HCT116 (cell line): ENCODE data around the gene FAR1. TPM values are rescaled to one million over a fixed set of nuclear protein-coding genes. Genes with fewer than 3 reads are reported as not detected.
"Not testable (repeated sequence)": the region's sequence is repeated elsewhere in the genome, so short reads cannot be mapped to it uniquely, and the experiment has no call there.

Experiments
- ATAC-seq: fragments of 200-7000 bp; cut with Tn5 transposase; 2 replicates; pipeline ENCODE4 v1.9.1; 2020; ENCODE audit warnings: mild to moderate bottlenecking, moderate library complexity
- BruUV-seq: library from RNA; stranded (reverse); fragments of 400-500 nt; replicated peaks from 2 replicates; lab custom pipeline; 2021; lab: Mats Ljungman, UMichigan
- CTCF ChIA-PET: fragments of 300-600 bp; sonication (Branson Sonifier 250); formaldehyde crosslinking; loops from one replicate; lab custom pipeline; 2021; ENCODE audit warnings: antibody characterized with exemption; lab: Charles Lee
- POLR2A ChIA-PET: fragments of 300-600, 350-600 bp; sonication (Branson Sonifier 250); formaldehyde crosslinking; loops from one replicate; lab custom pipeline; 2021; ENCODE audit warnings: antibody characterized with exemption; lab: Charles Lee
- RAD21 ChIA-PET, 2 experiments: fragments of 300-600 bp; sonication (Branson Sonifier 250); formaldehyde crosslinking; loops; one replicate each; lab custom pipeline; 2023; ENCODE audit warnings: low total read pairs in 2 of 2; ENCODE audit not compliant: uncharacterized antibody in 2 of 2, unreplicated experiment in 2 of 2, low non-redundant PET in 1 of 2; lab: Charles Lee
- DNase-seq: peaks from one replicate; pipeline ENCODE4 v3.0.0-alpha.2; 2010; ENCODE audit warnings: low read depth, low spot score
- H2AFZ ChIP-seq: fragments of 200-600 bp; shearing (Covaris generic), sonication (generic); 2 replicates; pipeline ENCODE4 v1.6.1; 2017; ENCODE audit warnings: low read depth, mixed run types, mixed read lengths, antibody characterized with exemption, low read length; ENCODE audit not compliant: poor library complexity, severe bottlenecking
- H3K27ac ChIP-seq: 2 replicates; pipeline ENCODE4 v1.5.1; 2012; ENCODE audit warnings: low read depth, low read length
- H3K27me3 ChIP-seq: fragments of 200-600 bp; sonication (generic); 2 replicates; pipeline ENCODE4 v1.6.1; 2016; ENCODE audit warnings: mixed run types, low read length, mixed read lengths; ENCODE audit not compliant: insufficient read depth
- H3K36me3 ChIP-seq, 2 experiments: fragments of 200-500 bp in 1 of 2; fragments of 200-600 bp in 1 of 2; sonication (Bioruptor generic) in 1 of 2; sonication (generic) in 1 of 2; 2 replicates each; pipeline versions ENCODE4 v1.5.1 to v1.6.1; 2014 to 2016; ENCODE audit warnings: low read length in 2 of 2, inconsistent platforms in 1 of 2, mixed read lengths in 1 of 2, mixed run types in 1 of 2; ENCODE audit not compliant: insufficient read depth in 2 of 2, control insufficient read depth in 1 of 2
- H3K4me1 ChIP-seq, 2 experiments: fragments of 200-600 bp in 1 of 2; sonication (generic) in 1 of 2; 2 replicates each; pipeline versions ENCODE4 v1.5.1 to v1.6.1; 2012 to 2017; ENCODE audit warnings: low read length in 2 of 2, inconsistent platforms in 1 of 2, mild to moderate bottlenecking in 1 of 2, mixed read lengths in 1 of 2, mixed run types in 1 of 2, moderate library complexity in 1 of 2; ENCODE audit not compliant: insufficient read depth in 2 of 2, control insufficient read depth in 1 of 2
- H3K4me2 ChIP-seq: fragments of 200-600 bp; sonication (generic); 2 replicates; pipeline ENCODE4 v1.6.1; 2017; ENCODE audit warnings: mixed run types, low read length, mixed read lengths
- H3K4me3 ChIP-seq, 2 experiments: fragments of 200-600 bp in 1 of 2; sonication (generic) in 1 of 2; replicated peaks in 1 of 2; 2 replicates each; pipeline ENCODE4 v1.5.1; 2011 to 2016; ENCODE audit warnings: low read length in 2 of 2, control low read depth in 1 of 2, low read depth in 1 of 2, mild to moderate bottlenecking in 1 of 2, mixed read lengths in 1 of 2, mixed run types in 1 of 2
- H3K79me2 ChIP-seq: fragments of 200-600 bp; sonication (generic); 2 replicates; pipeline ENCODE4 v1.6.1; 2017; ENCODE audit warnings: mild to moderate bottlenecking, mixed run types, low read length, moderate library complexity, mixed read lengths; ENCODE audit not compliant: insufficient read depth
- H3K9ac ChIP-seq: fragments of 200-600 bp; sonication (generic); 2 replicates; pipeline ENCODE4 v1.6.1; 2016; ENCODE audit warnings: low read length, mixed read lengths
- H3K9me2 ChIP-seq: fragments of 200-600 bp; sonication (generic), shearing (Covaris generic); 2 replicates; pipeline ENCODE4 v1.6.1; 2017; ENCODE audit warnings: mixed run types, mild to moderate bottlenecking, moderate library complexity; ENCODE audit not compliant: insufficient read depth
- H3K9me3 ChIP-seq, 2 experiments: fragments of 200-500 bp in 1 of 2; fragments of 200-600 bp in 1 of 2; sonication (Bioruptor generic) in 1 of 2; sonication (generic) in 1 of 2; 2 replicates each; pipeline ENCODE4 v1.6.1; 2014 to 2017; ENCODE audit warnings: low read length in 2 of 2, mixed read lengths in 2 of 2, inconsistent platforms in 1 of 2, low read depth in 1 of 2, mild to moderate bottlenecking in 1 of 2, mixed run types in 1 of 2, moderate library complexity in 1 of 2; ENCODE audit not compliant: control insufficient read depth in 1 of 2, insufficient read depth in 1 of 2
- H4K20me1 ChIP-seq: fragments of 200-600 bp; sonication (generic), shearing (Covaris generic); 2 replicates; pipeline ENCODE4 v1.6.1; 2017; ENCODE audit warnings: mixed run types, mild to moderate bottlenecking, moderate library complexity; ENCODE audit not compliant: insufficient read depth
- ATF3 ChIP-seq: IDR thresholded peaks from 2 replicates; pipeline ENCODE4 v1.6.1; 2012
- CBX3 ChIP-seq: IDR thresholded peaks from 2 replicates; pipeline ENCODE4 v1.6.1; 2012; ENCODE audit warnings: low read depth
- CEBPB ChIP-seq: IDR thresholded peaks from 2 replicates; pipeline ENCODE4 v1.6.1; 2012; ENCODE audit warnings: low read depth
- CTCF ChIP-seq, 3 experiments: fragments of 200-600 bp in 1 of 3; sonication (generic) in 1 of 3; IDR thresholded peaks in 2 of 3; conservative IDR thresholded peaks in 1 of 3; 2 replicates each; pipeline ENCODE4 v1.5.1; 2012 to 2017; ENCODE audit warnings: low read depth in 2 of 3, low read length in 2 of 3, antibody characterized with exemption in 1 of 3, borderline replicate concordance in 1 of 3, control low read depth in 1 of 3, mild to moderate bottlenecking in 1 of 3, mixed read lengths in 1 of 3, mixed run types in 1 of 3, moderate library complexity in 1 of 3; ENCODE audit not compliant: insufficient read depth in 1 of 3
- EGR1 ChIP-seq: IDR thresholded peaks from 2 replicates; pipeline ENCODE4 v1.6.1; 2012; ENCODE audit warnings: low read depth
- ELF1 ChIP-seq: IDR thresholded peaks from 2 replicates; pipeline ENCODE4 v1.6.1; 2012; ENCODE audit warnings: low read depth, borderline replicate concordance
- EZH2 ChIP-seq: fragments of 200-600 bp; sonication (generic); IDR thresholded peaks from 2 replicates; pipeline ENCODE4 v1.6.1; 2017; ENCODE audit warnings: antibody characterized with exemption, mixed run types
- FOSL1 ChIP-seq: IDR thresholded peaks from 2 replicates; pipeline ENCODE4 v1.6.1; 2012; ENCODE audit warnings: low read depth
- JUND ChIP-seq: IDR thresholded peaks from 2 replicates; pipeline ENCODE4 v1.6.1; 2012
- REST ChIP-seq: IDR thresholded peaks from 2 replicates; pipeline ENCODE4 v1.6.1; 2012; ENCODE audit warnings: low read depth
- SIN3A ChIP-seq: IDR thresholded peaks from 2 replicates; pipeline ENCODE4 v1.6.1; 2012; ENCODE audit warnings: low read depth
- SP1 ChIP-seq: IDR thresholded peaks from 2 replicates; pipeline ENCODE4 v1.6.1; 2012; ENCODE audit warnings: low read depth
- TCF7L2 ChIP-seq: IDR thresholded peaks from 2 replicates; pipeline ENCODE4 v1.7.0; 2011; ENCODE audit warnings: borderline replicate concordance, inconsistent platforms; ENCODE audit not compliant: insufficient read depth, insufficient read length; ENCODE audit errors: extremely low read depth
- ZFX ChIP-seq: fragments of 450-650 bp; IDR thresholded peaks from 2 replicates; pipeline ENCODE4 v1.6.1; 2017
- ZNF274 ChIP-seq: fragments of 200-500 bp; sonication (Bioruptor generic); IDR thresholded peaks from 2 replicates; pipeline ENCODE4 v1.6.1; 2014; ENCODE audit warnings: mild to moderate bottlenecking, low read depth, low read length, inconsistent platforms
- intact Hi-C: fragments of 100-400 bp; cut with micrococcal nuclease; formaldehyde crosslinking; loops from 2 replicates; pipeline ENCODE4 v1.10.0; 2022
- total RNA-seq: library from RNA; stranded (reverse); gene quantifications from one replicate; pipeline ENCODE4 v1.2.1, GENCODE V29; 2021; ENCODE audit not compliant: unreplicated experiment
- TF ChIP-seq, protein P1 (sequence below): IDR thresholded peaks from 2 replicates; pipeline ENCODE4 v1.6.1; 2012

FAR1 gene
- total RNA-seq, 1 experiment from 2014 or later: 74.3 TPM

GRCh38 chr11:13651515-13651914 is 17.0 kb upstream of the FAR1 start:
- intact Hi-C loops: not testable (repeated sequence)

GRCh38 chr11:13661074-13661623 is 7.3 kb upstream of the FAR1 start:
- RAD21 ChIA-PET: no interaction called here
- POLR2A ChIA-PET: no interaction called here
- intact Hi-C loops: no loop called here
- no peaks in the 10 kb centered on the region for H3K9me3 ChIP-seq
- no peak overlapping the region for H3K4me3 ChIP-seq
- H3K36me3 ChIP-seq: no peaks in the 10 kb centered on the region
- DNase-seq (no peak), ATAC-seq (no peak)
- peaks cover 3% of the 10 kb centered on the region; the same call in 1 of the 2 replicates for H3K9me2 ChIP-seq
- no peak overlapping the region for H3K9ac ChIP-seq
- peaks cover 0 to 7% of the 10 kb centered on the region in 2 experiments; a peak in 2 of 4 replicates for H3K4me1 ChIP-seq
- no TSS peak for BruUV-seq
- no peaks in the 10 kb centered on the region for H3K79me2 ChIP-seq
- no peak overlapping the region for H3K4me2 ChIP-seq
- H4K20me1 ChIP-seq: no peaks in the 10 kb centered on the region
- H3K27ac ChIP-seq: no peak overlapping the region
- no peak overlapping the region for H2AFZ ChIP-seq
- no peak for TF ChIP-seq CEBPB
- no peak for TF ChIP-seq ZNF274
- TF ChIP-seq JUND: no peak
- no peak for TF ChIP-seq SIN3A
- TF ChIP-seq ATF3: no peak
- no peak for TF ChIP-seq ZFX
- TF ChIP-seq TCF7L2: no peak
- TF ChIP-seq EGR1: no peak
- TF ChIP-seq FOSL1: no peak
- TF ChIP-seq ELF1: no peak
- TF ChIP-seq CBX3: no peak
- TF ChIP-seq SP1: no peak
- no peak for TF ChIP-seq CTCF (IDR thresholded peaks at IDR 0.05 in 2 of 3, conservative IDR thresholded peaks at IDR 0.05 in 1 of 3; ENCODE audit: borderline replicate concordance in 1 of 3, insufficient read depth in 1 of 3, low read depth in 2 of 3, low read length in 2 of 3)
- TF ChIP-seq REST: no peak
- no peak for TF ChIP-seq EZH2
- TF ChIP-seq, protein P1, sequence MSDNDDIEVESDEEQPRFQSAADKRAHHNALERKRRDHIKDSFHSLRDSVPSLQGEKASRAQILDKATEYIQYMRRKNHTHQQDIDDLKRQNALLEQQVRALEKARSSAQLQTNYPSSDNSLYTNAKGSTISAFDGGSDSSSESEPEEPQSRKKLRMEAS: no peak
- no peaks in the 10 kb centered on the region for H3K27me3 ChIP-seq
- CTCF ChIA-PET: no interaction called here

More at GRCh38 chr11:13651515-13651914, 17.0 kb upstream of the FAR1 start:
- H2AFZ ChIP-seq, ATAC-seq, H3K27me3 ChIP-seq, RAD21 ChIA-PET, H4K20me1 ChIP-seq, H3K27ac ChIP-seq, H3K79me2 ChIP-seq, H3K9ac ChIP-seq, H3K4me1 ChIP-seq, POLR2A ChIA-PET, H3K9me2 ChIP-seq, H3K4me2 ChIP-seq, DNase-seq, H3K4me3 ChIP-seq, BruUV-seq, H3K9me3 ChIP-seq, CTCF ChIA-PET, H3K36me3 ChIP-seq: not testable (repeated sequence)
